Astrocyte of the cerebellum (primary cell): ENCODE measurements around the gene SPOCD1.
"Not testable (repeated sequence)": the region's sequence is repeated elsewhere in the genome, so short reads cannot be mapped to it uniquely, and the experiment has no call there.

Experiments used
- DNase-seq: peaks from one replicate; pipeline ENCODE4 v3.0.0-alpha.2; 2011; ENCODE audit warnings: low read depth
- H3K4me3 ChIP-seq: 2 replicates; pipeline ENCODE4 v1.5.1; 2011; ENCODE audit warnings: mild to moderate bottlenecking, low read depth, low read length, moderate library complexity
- in situ Hi-C: cut with HindIII; loops from 2 replicates; pipeline ENCODE4 v1.10.0; 2017; ENCODE audit warnings: low sequenced_read_pairs
- TF ChIP-seq, protein P1 (sequence below): IDR thresholded peaks from 2 replicates; pipeline ENCODE4 v1.5.1; 2012; ENCODE audit warnings: low read length, low read depth, moderate library complexity, mild to moderate bottlenecking; ENCODE audit errors: missing control alignments

The SPOCD1 gene

DNA sequence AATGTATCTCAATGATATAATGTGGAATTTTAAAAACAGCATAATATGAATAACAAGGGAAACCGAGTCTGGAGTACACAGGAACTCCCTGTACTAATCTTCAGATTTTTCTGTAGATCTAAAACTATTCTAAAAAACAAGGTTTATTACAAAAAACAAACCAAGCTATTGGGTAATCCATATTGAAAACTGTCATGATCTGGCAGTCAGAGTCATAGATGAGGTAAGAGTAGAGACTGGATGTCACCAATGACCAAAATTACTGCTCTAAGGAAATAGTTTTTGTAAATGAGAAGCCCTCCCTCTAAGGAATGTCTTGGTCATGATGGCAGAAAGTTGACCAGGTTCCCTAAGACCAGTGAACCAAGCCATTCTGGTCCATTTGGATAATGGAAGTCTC, 2.4 kb upstream of the SPOCD1 start:
- in situ Hi-C loops = no loop called here
- no peak for DNase-seq
- H3K4me3 ChIP-seq = no peak overlapping the region
- TF ChIP-seq, protein P1, sequence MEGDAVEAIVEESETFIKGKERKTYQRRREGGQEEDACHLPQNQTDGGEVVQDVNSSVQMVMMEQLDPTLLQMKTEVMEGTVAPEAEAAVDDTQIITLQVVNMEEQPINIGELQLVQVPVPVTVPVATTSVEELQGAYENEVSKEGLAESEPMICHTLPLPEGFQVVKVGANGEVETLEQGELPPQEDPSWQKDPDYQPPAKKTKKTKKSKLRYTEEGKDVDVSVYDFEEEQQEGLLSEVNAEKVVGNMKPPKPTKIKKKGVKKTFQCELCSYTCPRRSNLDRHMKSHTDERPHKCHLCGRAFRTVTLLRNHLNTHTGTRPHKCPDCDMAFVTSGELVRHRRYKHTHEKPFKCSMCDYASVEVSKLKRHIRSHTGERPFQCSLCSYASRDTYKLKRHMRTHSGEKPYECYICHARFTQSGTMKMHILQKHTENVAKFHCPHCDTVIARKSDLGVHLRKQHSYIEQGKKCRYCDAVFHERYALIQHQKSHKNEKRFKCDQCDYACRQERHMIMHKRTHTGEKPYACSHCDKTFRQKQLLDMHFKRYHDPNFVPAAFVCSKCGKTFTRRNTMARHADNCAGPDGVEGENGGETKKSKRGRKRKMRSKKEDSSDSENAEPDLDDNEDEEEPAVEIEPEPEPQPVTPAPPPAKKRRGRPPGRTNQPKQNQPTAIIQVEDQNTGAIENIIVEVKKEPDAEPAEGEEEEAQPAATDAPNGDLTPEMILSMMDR = no peak

DNA sequence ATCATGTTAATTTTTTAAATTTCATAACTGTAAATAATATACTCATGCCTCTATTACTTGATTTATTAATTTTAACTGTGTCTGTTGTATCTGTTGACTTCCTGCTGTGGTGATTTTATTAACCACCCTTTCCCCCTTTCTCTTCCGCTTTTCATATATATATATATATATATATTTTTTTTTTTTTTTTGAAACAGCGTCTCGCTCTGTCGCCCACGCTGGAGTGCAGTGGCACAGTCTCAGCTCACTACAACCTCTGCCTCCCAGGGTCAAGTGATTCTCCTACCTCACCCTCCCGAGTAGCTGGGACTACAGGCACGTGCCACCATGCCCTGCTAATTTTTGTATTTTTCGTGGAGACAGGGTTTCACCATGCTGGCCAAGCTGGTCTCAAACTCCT, 1.1 kb upstream of the SPOCD1 start:
- DNase-seq, in situ Hi-C loops, H3K4me3 ChIP-seq: not testable (repeated sequence)

DNA sequence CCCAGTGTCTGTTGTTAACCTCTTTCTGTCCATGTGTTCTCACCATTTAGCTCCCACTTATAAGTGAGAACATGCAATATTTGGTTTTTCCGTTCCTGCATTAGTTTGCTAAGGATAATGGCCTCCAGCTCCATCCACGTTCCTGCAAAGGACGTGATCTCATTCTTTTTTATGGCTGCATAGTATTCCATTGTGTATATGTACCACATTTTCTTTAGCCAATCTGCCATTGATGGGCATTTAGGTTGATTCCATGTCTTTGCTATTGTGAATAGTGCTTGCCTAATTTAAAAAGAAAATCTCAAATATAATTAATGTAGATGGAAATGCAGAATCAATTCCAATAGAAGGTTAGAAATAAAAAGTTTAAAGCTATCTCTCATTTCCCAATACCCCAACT, 679 bp upstream of the SPOCD1 start:
- in situ Hi-C loops, DNase-seq, H3K4me3 ChIP-seq: not testable (repeated sequence)

DNA sequence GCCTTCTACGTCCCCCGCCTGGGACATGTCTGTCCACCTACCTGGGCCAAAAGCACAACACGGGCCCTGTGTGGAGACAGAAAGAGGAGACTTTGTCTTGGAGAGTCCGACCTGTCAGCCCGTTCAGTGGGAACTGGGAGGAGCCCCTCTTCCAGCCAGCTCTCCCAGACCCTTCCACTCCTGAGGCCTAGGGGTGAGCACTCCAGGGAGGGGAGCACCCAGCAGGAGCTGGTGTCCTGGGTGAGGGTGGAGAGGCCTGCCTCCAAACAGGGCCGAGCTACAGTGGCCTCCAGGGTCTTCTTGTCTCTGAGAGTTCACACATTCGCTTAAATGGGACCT, 546 bp downstream of the SPOCD1 start:
- in situ Hi-C loops = no loop called here
- TF ChIP-seq, protein P1 = no peak
- no peak for DNase-seq
- no peak overlapping the region for H3K4me3 ChIP-seq

DNA sequence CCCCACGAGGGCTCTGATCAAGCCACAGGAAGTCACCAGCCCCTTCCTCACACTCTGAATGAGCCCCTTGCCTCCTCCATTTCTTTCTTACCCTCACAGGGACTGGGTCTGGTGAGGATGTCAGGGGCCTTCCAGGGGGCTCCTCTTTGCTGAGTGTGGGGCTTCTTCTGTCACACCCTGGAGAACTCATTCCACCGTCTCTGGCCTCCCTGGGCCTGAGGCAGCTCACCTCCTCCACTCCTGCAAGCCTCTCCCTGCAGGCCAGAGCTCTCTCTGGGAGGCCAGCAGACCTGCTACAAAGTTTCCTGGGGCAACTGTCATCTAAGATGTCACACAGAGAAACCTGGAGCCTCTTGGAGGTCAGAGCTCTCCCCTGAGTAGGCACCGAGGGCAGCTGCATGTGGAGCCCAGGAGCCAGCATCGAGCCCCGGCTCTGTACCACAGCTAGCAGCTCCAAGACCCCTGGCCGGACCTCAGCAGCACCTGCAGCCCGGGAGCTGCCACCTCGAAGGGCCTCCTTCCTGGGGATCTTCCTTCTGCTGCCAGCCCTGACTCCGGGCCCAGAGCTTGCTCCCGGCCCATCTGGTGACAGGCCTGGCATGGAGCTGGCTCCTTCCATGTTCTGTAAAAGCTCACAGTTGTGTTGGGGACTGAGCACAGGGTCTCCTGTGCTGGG, 1.1 kb downstream of the SPOCD1 start:
- in situ Hi-C loops = no loop called here
- TF ChIP-seq, protein P1 = no peak
- no peak for DNase-seq
- no peak overlapping the region for H3K4me3 ChIP-seq

DNA sequence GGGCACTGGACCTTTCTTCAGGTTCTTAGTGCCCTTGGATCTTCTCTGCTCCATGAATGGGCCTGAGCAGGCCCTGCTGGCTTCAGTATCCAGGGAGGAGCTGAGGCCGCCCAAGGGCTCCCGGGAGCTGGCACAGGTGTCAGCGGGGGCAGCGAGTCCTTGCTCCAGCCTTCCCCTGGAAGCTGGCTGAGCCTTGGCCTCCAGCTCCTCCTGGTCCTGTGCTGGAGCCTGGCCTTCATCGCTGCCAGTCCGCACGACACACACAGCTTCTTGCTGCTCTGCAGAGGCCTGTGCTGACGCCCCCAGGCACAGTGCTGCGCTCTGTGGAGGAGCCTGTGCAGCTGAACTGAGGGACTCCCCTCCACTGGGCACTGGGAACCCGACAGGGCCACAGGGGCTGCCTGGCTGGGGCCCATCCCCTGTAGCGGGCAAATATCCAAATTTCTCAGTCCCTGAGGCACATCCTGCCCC, 1.7 kb downstream of the SPOCD1 start:
- H3K4me3 ChIP-seq = no peak overlapping the region
- DNase-seq = no peak
- TF ChIP-seq, protein P1 = no peak
- in situ Hi-C loops = no loop called here

DNA sequence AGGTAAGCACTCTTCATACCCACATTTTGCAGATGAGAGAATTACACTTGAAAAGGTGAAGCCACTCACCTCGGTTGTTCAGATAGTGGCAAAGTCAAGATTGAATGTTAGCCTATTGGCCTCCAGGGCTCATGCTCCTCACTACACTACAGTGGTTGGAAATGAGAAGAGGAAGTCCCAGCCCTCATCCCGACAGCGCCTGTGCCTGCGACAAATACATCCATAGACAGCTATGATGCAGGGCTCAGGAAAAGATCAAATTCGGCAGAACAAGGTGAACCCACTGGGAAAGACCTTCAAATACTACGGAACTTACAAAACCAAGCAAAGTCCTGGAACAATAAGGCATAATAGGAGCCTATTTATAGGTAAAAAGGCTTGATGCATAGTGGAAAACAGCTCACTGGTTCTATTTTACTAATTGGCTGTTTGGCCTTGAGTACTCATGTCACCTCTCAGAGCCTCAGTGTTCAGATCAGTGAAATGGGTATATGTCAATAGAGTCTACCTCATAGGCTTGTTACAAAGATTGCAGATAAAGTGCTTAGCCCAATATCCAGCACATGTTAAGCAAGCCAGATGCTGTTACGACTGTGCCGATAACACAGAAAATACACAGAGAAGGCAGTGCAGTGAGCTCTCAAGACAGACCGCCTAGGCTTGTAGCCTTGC, 3.5 kb downstream of the SPOCD1 start:
- TF ChIP-seq, protein P1 = no peak
- DNase-seq = no peak
- in situ Hi-C loops = no loop called here
- no peak overlapping the region for H3K4me3 ChIP-seq
